SU-DHL-6 (cell line): Measurements from ENCODE around the gene SIRPG.

Experiments used
- CTCF ChIP-seq: fragments of 200-600 bp; sonication (generic); IDR thresholded peaks from one replicate; pipeline ENCODE4 v1.5.1; 2017; ENCODE audit warnings: antibody characterized with exemption, mild to moderate bottlenecking, low read length, moderate library complexity; ENCODE audit not compliant: insufficient read depth, poor library complexity, severe bottlenecking
- EZH2phosphoT487 ChIP-seq: fragments of 200-600 bp; sonication (generic), shearing (Covaris generic); conservative IDR thresholded peaks from 2 replicates; pipeline ENCODE4 v1.6.1; 2018; ENCODE audit warnings: mild to moderate bottlenecking, antibody characterized with exemption, low read length, moderate library complexity, mixed read lengths

- no peak for TF ChIP-seq CTCF
- TF ChIP-seq EZH2phosphoT487: no peak
Measured at GRCh38 chr20:1665345-1665744, 7.8 kb upstream of the SIRPG start.
